A549 treated with CORT108297 at 1 μM for 4 hours (cell line): ENCODE results near the gene B3GAT3. TPM values are rescaled to one million over a fixed set of nuclear protein-coding genes. Genes with fewer than 3 reads are reported as not detected.

ENCODE experiments used
- total RNA-seq: library from RNA; stranded (reverse); fragments of 200-300 nt; extraction: Qiagen RNA extraction; gene quantifications from 5 replicates; pipeline ENCODE4 v1.2.3, GENCODE V29; 2022

The B3GAT3 gene
- total RNA-seq = 41.3 to 60.1 TPM (median 57.5 TPM) in 5 replicates

DNA sequence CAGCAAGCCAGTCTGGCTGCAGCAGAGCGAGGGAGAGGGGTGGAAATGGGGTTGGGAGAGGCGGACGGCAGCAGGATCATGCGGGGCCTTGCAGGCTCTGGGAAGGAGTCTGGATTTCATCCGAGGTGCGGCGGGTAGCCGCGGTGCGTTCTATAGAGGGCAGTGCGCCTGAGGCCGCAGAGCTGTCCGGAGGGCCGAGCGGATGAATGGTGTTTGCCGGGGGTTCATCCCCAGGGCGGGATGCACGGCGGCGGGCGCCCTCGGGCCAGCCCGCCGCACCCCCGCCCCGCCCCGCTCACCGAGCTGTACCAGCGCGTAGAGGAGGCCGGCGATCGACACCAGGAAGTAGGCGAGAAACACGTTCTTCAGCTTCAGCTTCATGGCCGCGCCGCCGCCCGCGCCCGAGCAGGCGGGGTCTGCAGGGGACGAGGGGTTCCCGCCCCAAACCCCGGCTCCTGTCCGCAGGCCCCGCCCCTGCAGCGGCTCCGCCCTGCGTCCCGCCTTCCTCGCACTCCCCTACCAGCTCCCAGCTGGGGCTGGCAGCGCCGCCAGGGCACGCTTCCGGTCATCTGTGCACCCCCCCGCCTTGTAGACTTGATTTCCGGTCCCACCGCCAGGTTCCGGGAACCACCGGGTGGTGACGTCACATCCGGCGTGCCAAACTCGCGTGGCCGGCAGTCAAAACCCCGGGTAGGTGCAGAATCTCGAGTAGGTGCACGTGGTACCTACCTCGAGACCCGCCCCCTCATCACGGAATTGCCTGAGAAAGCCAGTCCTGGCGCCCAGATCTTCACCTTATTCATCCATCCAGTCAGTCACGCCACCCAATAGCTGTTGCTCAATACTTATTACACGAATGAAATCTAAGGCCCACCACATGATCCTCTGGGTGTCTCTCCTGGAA is at the start of gene B3GAT3:
Gene B3GAT3, minus strand, starts transcription at position 420 of the 904 bp plus-strand sequence. Its CDS starts 39 bp downstream, at position 381.

GRCh38 chr11:62665075-62665598 is 43.4 kb upstream of the B3GAT3 start, which contains the start of the genes C11orf98 and CSKMT:
Gene C11orf98, minus strand, starts transcription at chr11:62665210. Its CDS starts 41 bp downstream, at chr11:62665169.
Gene CSKMT, plus strand, starts transcription at chr11:62665312. Its CDS starts 568 bp downstream, at chr11:62665880.

DNA sequence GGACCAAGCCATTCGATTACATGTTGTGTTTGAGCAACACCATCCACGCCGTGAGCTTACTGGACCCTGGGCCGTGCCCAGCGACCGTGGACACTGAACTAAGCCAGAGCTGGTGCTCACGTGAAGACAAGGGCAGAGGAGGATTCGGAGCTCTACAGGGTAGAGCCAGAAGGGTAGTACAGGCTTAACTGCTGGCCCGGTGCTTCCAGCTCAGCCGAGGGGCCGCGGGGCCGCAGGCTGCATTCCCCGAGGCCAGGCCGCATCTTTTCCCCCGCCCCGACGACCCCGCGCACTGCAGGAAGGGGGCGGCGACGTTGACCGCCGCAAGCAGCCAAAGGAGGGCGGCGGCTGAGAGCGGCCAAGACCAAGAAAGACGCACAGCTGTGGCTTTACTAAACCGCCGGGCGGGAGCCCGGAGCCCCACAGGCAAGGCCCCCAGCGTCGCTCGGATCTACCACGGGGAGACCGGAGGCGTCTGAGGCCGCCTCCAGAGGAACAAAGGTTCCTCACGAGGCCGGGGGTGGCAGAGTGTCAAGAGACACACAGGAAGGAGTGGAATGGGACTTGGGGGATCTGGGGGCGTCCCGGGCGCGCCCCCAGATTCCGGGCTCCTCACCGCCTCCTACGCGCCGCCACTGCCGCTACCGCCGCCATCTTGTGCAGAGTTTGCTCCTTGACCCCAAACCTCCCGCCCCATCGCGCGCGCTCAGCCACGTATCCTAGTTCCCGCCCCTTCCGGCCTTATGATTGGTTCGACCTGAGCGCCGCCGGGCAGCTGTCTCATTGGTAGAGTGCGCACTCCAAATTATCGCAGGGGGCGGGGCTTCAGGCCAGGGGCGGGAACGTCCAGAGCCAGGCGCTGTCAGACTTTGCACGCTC is 24.4 kb upstream of the B3GAT3 start, which contains the start of gene GANAB:
Gene GANAB, minus strand, starts transcription at position 668 of the 879 bp plus-strand sequence. Its CDS starts 14 bp downstream, at position 654.

GRCh38 chr11:62612366-62613290 is 9.2 kb downstream of the B3GAT3 start, which contains the start of the genes EML3 and ROM1:
Gene EML3, minus strand, starts transcription at chr11:62612775. Its CDS starts 318 bp downstream, at chr11:62612457.
Gene ROM1, plus strand, starts transcription at chr11:62613257. Its CDS starts 25 bp downstream, at chr11:62613282.

GRCh38 chr11:62601372-62602140 is 20.2 kb downstream of the B3GAT3 start, which contains the start of gene MTA2:
Gene MTA2, minus strand, starts transcription at chr11:62601865. Its CDS starts 415 bp downstream, at chr11:62601450.

GRCh38 chr11:62591448-62592145 is 30.2 kb downstream of the B3GAT3 start, which contains the start of gene TUT1:
Gene TUT1, minus strand, starts transcription at chr11:62591523. Its CDS starts 38 bp downstream, at chr11:62591485.

DNA sequence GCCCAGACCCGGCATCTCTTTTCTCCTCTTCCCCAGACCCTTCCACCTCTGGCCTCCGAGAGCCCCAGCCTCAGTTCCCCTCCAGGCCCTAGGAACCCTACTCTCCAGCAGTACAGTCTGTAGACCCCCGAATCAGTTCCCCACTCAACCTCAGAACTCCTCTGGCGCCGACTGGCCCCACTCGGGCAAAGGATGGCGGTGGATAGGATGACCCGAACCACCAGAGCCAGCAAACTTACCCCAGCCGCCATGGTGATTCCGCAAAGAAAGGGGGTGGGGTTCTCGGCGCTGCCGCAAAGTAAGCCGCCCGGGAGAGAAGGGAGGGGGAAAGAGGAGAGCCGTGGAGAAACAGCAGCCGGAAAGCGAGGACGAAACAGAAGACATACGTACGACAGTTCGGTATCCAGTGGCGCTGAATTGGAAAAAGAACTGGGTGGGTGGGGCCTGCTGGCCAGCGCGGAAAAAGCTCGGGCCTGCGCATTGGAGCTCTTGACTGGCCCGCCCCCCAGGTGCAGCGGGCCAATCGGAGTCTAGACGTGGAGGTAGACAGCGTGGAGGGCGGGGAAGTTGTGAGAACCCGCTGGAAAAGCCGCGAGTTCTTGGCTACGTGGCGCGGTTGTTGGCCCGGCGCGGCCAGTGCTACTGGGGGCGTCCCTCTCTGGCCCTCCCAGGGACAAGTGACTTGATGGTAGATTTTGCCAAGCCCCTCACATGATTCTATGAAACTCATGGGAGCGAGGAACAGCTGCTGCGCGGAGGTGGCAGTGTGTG is 48.0 kb downstream of the B3GAT3 start, which contains the start of gene EEF1G:
Gene EEF1G, minus strand, starts transcription at position 300 of the 771 bp plus-strand sequence. Its CDS starts 49 bp downstream, at position 251.

Other genes with a start within 250 kb of the B3GAT3 start
- 0.23 to 0.45 TPM in 2 of 5 replicates, not detected in the others for gene SCGB1A1, start 203.0 kb downstream of the B3GAT3 start, total RNA-seq
- 188 to 239 TPM (median 218 TPM) in 5 replicates for gene AHNAK, start 75.2 kb downstream of the B3GAT3 start, total RNA-seq
- 1,877 to 2,027 TPM (median 1,998 TPM) in 5 replicates for gene EEF1G, start 48.1 kb downstream of the B3GAT3 start, total RNA-seq
- gene TUT1, start 30.5 kb downstream of the B3GAT3 start, total RNA-seq = 14.0 to 17.0 TPM (median 16.4 TPM) in 5 replicates
- gene MTA2, start 20.1 kb downstream of the B3GAT3 start, total RNA-seq = 82.3 to 87.1 TPM (median 85.2 TPM) in 5 replicates
- gene EML3, start 9.2 kb downstream of the B3GAT3 start, total RNA-seq = 17.8 to 28.8 TPM (median 24.5 TPM) in 5 replicates
- gene ROM1, start 8.7 kb downstream of the B3GAT3 start, total RNA-seq = 3.3 to 5.0 TPM (median 3.6 TPM) in 5 replicates
- gene GANAB, start 24.6 kb upstream of the B3GAT3 start, total RNA-seq = 238 to 279 TPM (median 270 TPM) in 5 replicates
- gene INTS5, start 31.3 kb upstream of the B3GAT3 start, total RNA-seq = 16.8 to 22.4 TPM (median 21.7 TPM) in 5 replicates
- 125 to 145 TPM (median 136 TPM) in 5 replicates for gene C11orf98, start 43.2 kb upstream of the B3GAT3 start, total RNA-seq
- 10.5 to 19.1 TPM (median 16.3 TPM) in 5 replicates for gene CSKMT, start 43.3 kb upstream of the B3GAT3 start, total RNA-seq
- 24.6 to 39.0 TPM (median 37.5 TPM) in 5 replicates for gene UQCC3, start 49.7 kb upstream of the B3GAT3 start, total RNA-seq
- 3.6 to 6.2 TPM (median 5.3 TPM) in 5 replicates for gene LBHD1, start 50.3 kb upstream of the B3GAT3 start, total RNA-seq
- gene UBXN1, start 57.1 kb upstream of the B3GAT3 start, total RNA-seq = 106 to 130 TPM (median 120 TPM) in 5 replicates
- 0.04 to 0.21 TPM (median 0.05 TPM) in 4 of 5 replicates, not detected in the other for gene LRRN4CL, start 67.5 kb upstream of the B3GAT3 start, total RNA-seq
- gene BSCL2, start 85.4 kb upstream of the B3GAT3 start, total RNA-seq = 60.0 to 87.1 TPM (median 74.6 TPM) in 5 replicates
- not detected in 5 replicates for gene GNG3, start 85.7 kb upstream of the B3GAT3 start, total RNA-seq
- 37.2 to 44.0 TPM (median 41.2 TPM) in 5 replicates for gene HNRNPUL2, start 105.5 kb upstream of the B3GAT3 start, total RNA-seq
- gene TTC9C, start 106.5 kb upstream of the B3GAT3 start, total RNA-seq = 28.7 to 36.6 TPM (median 32.6 TPM) in 5 replicates
- gene ZBTB3, start 132.2 kb upstream of the B3GAT3 start, total RNA-seq = 1.1 to 1.9 TPM (median 1.6 TPM) in 5 replicates
- 170 to 189 TPM (median 182 TPM) in 5 replicates for gene POLR2G, start 139.6 kb upstream of the B3GAT3 start, total RNA-seq
- gene TAF6L, start 149.4 kb upstream of the B3GAT3 start, total RNA-seq = 11.0 to 17.5 TPM (median 16.0 TPM) in 5 replicates
- gene TMEM179B, start 165.4 kb upstream of the B3GAT3 start, total RNA-seq = 67.4 to 99.6 TPM (median 90.7 TPM) in 5 replicates
- gene TMEM223, start 170.0 kb upstream of the B3GAT3 start, total RNA-seq = 18.0 to 32.7 TPM (median 32.4 TPM) in 5 replicates
- gene NXF1, start 183.5 kb upstream of the B3GAT3 start, total RNA-seq = 45.8 to 57.7 TPM (median 52.5 TPM) in 5 replicates
- 19.9 to 27.8 TPM (median 25.5 TPM) in 5 replicates for gene STX5, start 210.1 kb upstream of the B3GAT3 start, total RNA-seq
- gene TEX54, start 210.9 kb upstream of the B3GAT3 start, total RNA-seq = not detected in 5 replicates
- 78.6 to 86.1 TPM (median 84.6 TPM) in 5 replicates for gene WDR74, start 217.6 kb upstream of the B3GAT3 start, total RNA-seq